Activated T-helper 1 cell treated with anti-CD3 and anti-CD28 coated beads, Interleukin-12 subunit alpha, Interleukin-12 subunit beta, Interleukin-2, Interleukin-4 antibody, amounts not matched to agents 30 ng/mL and 10 ng/mL and 1 ng/mL, durations not matched to agents 14 hours and 24 hours and 36 hours (primary cell): ENCODE data around the gene DNM1. TPM values are rescaled to one million over a fixed set of nuclear protein-coding genes. Genes with fewer than 3 reads are reported as not detected.

Experiments used
- DNase-seq: peaks from one replicate; pipeline ENCODE4 v3.0.0; 2021; ENCODE audit warnings: low spot score
- H3K27ac Mint-ChIP-seq: one replicate; pipeline ENCODE4 v1.8.0; 2021; ENCODE audit warnings: mild to moderate bottlenecking, mixed read lengths
- H3K27me3 Mint-ChIP-seq: one replicate; pipeline ENCODE4 v1.8.0; 2022; ENCODE audit warnings: mild to moderate bottlenecking, moderate library complexity, mixed read lengths; ENCODE audit not compliant: insufficient read depth
- H3K36me3 Mint-ChIP-seq: one replicate; pipeline ENCODE4 v1.8.0; 2021; ENCODE audit warnings: low read depth, mixed read lengths
- H3K4me1 Mint-ChIP-seq: one replicate; pipeline ENCODE4 v1.8.0; 2021; ENCODE audit warnings: low read depth, mixed read lengths
- H3K4me3 Mint-ChIP-seq: one replicate; pipeline ENCODE4 v1.8.0; 2021; ENCODE audit warnings: mild to moderate bottlenecking, moderate library complexity, mixed read lengths
- H3K9me3 Mint-ChIP-seq: one replicate; pipeline ENCODE4 v1.8.0; 2021; ENCODE audit warnings: mixed read lengths
- intact Hi-C: fragments of 100-400 bp; cut with micrococcal nuclease; formaldehyde crosslinking; loops from one replicate; pipeline ENCODE4 v1.15.1; 2024
- total RNA-seq: library from RNA; stranded (reverse); gene quantifications from 2 replicates; pipeline ENCODE4 v1.2.3, GENCODE V29; 2022

Gene DNM1
- total RNA-seq, 1 donor from 2014 or later = 1.4 TPM

DNA sequence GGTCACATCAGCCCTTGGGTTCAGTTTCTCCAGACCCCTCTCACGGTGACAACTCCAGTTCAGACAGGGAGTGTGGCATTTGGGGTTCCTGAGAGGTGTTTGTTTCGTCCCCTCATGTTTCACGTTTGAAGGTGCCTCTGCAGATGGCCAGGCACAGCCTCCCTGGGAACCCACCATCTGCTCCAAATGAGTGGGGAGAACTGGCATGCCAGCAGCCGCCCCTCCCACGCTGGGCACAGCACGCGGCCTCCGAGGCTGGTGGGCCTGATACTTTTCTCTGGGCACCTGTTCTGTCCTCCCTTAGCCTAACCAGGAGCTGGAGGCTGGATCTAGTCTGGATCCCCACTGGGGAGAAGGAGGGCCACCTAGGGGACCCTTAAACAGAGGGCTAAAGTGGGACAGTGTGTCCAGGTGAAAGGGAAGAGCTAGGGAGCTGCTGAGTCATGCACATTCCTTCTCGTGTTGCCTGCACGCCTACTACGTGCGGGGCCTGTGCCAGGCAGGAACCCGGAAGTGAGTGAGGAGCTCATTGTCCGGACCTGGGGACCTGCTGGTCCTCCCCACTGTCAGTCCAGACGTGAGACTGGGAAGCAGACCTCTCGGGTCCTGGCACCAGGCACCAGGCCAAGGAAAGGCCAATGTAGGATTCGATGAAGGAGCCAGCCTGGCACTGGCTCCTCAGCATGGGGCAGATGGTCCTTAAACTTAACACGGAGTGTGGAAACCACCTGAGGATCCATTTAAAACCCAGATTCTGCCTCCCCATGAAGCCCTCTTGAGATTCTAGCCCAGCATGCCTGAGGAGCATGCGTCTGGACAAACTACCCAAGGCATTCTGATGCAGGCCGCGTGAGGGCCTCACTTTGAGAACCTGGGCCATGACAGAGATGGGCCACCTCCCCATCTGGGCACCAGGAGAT lies 11.7 kb downstream of the DNM1 start:
- no peak for DNase-seq
- no peak overlapping the region for H3K27ac Mint-ChIP-seq
- intact Hi-C loops = loop anchor here (5.0 kb wide), 1 partner anchor 443 kb away; no protein-coding TSS in a partner anchor
- H3K9me3 Mint-ChIP-seq = no peaks in the 10 kb centered on the region
- peaks cover 16% of the 10 kb centered on the region for H3K27me3 Mint-ChIP-seq
- H3K36me3 Mint-ChIP-seq = no peaks in the 10 kb centered on the region
- H3K4me3 Mint-ChIP-seq = no peak overlapping the region
- peaks cover 7% of the 10 kb centered on the region for H3K4me1 Mint-ChIP-seq

- H3K4me3 Mint-ChIP-seq = no peak overlapping the region
- H3K27me3 Mint-ChIP-seq = peaks cover 12% of the 10 kb centered on the region
- no peak for DNase-seq
- no peak overlapping the region for H3K27ac Mint-ChIP-seq
- H3K36me3 Mint-ChIP-seq = no peaks in the 10 kb centered on the region
- intact Hi-C loops = loop anchor here (5.0 kb wide), 1 partner anchor 443 kb away; no protein-coding TSS in a partner anchor
- no peaks in the 10 kb centered on the region for H3K9me3 Mint-ChIP-seq
- peaks cover 7% of the 10 kb centered on the region for H3K4me1 Mint-ChIP-seq
These were observed 12.6 kb downstream of the DNM1 start for GRCh38 chr9:128215491-128216409.

DNA sequence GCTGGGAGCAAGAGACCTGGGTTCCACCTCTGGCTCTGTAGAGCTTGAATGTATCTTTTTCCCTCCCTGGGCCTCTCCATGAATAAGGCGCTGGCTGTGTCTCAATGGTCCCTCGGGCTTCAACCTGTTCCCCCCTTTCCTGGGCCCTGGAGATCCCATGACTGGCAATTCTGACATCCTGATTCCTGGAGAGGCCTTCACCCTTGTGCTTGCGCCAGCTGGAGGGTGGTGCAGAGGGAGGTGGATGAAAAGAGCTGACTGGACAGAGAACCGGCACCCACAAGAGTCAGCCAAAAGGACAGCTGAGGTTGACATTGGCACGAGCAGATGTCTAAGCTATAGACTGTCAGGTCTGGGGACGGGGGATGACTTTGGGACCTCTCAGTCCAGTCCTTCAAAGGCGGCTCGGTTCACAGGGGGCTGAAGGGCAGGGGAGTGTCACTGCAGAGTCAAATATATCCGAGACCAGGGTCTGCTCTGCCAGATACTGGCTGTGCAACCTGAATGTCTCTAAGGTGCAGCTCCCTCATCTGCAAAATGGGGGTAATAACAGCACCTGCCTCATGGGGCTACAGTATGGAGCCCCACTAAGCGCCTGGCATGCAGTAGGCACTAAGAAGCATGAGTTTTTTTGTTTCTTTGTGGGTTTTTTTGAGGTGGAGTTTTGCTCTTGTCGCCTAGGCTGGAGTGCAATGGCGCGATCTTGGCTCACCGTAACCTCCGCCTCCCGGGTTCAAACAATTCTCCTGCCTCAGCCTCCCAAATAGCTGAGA lies 13.8 kb downstream of the DNM1 start:
- no peak for DNase-seq
- Mint-ChIP-seq H3K4me1 (peaks cover 7% of the 10 kb centered on the region), H3K9me3 (no peaks in the 10 kb centered on the region), H3K27ac (no peak overlapping the region), H3K27me3 (peaks cover 8% of the 10 kb centered on the region), H3K4me3 (no peak overlapping the region), H3K36me3 (no peaks in the 10 kb centered on the region)
- intact Hi-C loops = loop anchor here (5.0 kb wide), 1 partner anchor 445 kb away; no protein-coding TSS in a partner anchor

GRCh38 chr9:128218172-128218517 lies 15.0 kb downstream of the DNM1 start:
- no peaks in the 10 kb centered on the region for H3K9me3 Mint-ChIP-seq
- DNase-seq = no peak
- peak overlapping the region; percentile 75 for H3K4me3 Mint-ChIP-seq
- intact Hi-C loops = loop anchor here (1.0 to 5.0 kb wide), 10 partner anchors 15 to 810 kb away; partner anchors contain the start of genes BBLN, CIZ1, COQ4 and DNM1
- H3K27ac Mint-ChIP-seq = peak overlapping the region; percentile 4
- H3K27me3 Mint-ChIP-seq = peaks cover 1% of the 10 kb centered on the region
- no peaks in the 10 kb centered on the region for H3K36me3 Mint-ChIP-seq
- peaks cover 7% of the 10 kb centered on the region for H3K4me1 Mint-ChIP-seq

- DNase-seq = peak; percentile 92
- intact Hi-C loops = loop anchor here (1.0 to 5.0 kb wide), 10 partner anchors 15 to 810 kb away; partner anchors contain the start of genes BBLN, CIZ1, COQ4 and DNM1
- Mint-ChIP-seq H3K4me1 (peaks cover 7% of the 10 kb centered on the region), H3K27me3 (peaks cover 1% of the 10 kb centered on the region), H3K4me3 (peak overlapping the region; percentile 75), H3K36me3 (no peaks in the 10 kb centered on the region), H3K9me3 (no peaks in the 10 kb centered on the region), H3K27ac (peak overlapping the region; percentile 4)
These were observed 15.6 kb downstream of the DNM1 start for GRCh38 chr9:128218518-128219389.

DNA sequence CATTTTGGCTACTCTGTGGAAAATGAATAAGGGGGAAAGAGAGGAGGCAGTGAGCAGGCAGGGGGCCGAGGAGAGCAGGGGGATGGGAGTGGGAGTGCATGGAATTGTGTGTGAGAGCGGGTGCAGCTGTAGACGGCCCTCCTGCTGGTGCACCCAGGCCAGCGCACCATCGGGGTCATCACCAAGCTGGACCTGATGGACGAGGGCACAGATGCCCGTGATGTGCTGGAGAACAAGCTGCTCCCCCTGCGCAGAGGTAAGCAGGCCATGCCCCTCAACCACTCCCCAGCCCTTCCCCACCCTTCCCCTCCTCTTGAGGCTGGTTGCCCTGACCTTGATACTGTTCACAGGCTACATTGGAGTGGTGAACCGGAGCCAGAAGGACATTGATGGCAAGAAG lies 16.7 kb downstream of the DNM1 start:
- intact Hi-C loops = loop anchor here (5.0 kb wide), 1 partner anchor 448 kb away; no protein-coding TSS in a partner anchor
- no peaks in the 10 kb centered on the region for H3K36me3 Mint-ChIP-seq
- H3K9me3 Mint-ChIP-seq = no peaks in the 10 kb centered on the region
- H3K27me3 Mint-ChIP-seq = peaks cover 1% of the 10 kb centered on the region
- DNase-seq = no peak
- no peak overlapping the region for H3K4me3 Mint-ChIP-seq
- no peak overlapping the region for H3K27ac Mint-ChIP-seq
- peaks cover 7% of the 10 kb centered on the region for H3K4me1 Mint-ChIP-seq

DNA sequence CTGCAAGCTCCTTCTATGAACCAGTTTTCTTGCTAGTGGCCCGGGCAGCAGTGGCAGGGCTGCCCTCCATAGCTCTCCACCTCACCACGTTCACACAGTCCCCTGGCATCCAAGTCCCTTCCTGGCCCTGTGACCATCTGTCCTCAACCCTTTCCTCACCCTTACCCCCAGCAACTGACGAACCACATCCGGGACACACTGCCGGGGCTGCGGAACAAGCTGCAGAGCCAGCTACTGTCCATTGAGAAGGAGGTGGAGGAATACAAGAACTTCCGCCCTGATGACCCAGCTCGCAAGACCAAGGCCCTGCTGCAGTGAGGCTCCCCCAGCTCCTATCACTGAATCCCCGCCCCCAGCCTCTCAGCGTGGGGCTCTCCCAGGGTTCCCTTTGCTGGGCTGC lies 18.8 kb downstream of the DNM1 start:
- peaks cover 7% of the 10 kb centered on the region for H3K4me1 Mint-ChIP-seq
- H3K27ac Mint-ChIP-seq = no peak overlapping the region
- H3K36me3 Mint-ChIP-seq = no peaks in the 10 kb centered on the region
- peaks cover 1% of the 10 kb centered on the region for H3K27me3 Mint-ChIP-seq
- no peaks in the 10 kb centered on the region for H3K9me3 Mint-ChIP-seq
- intact Hi-C loops = no loop called here
- no peak for DNase-seq
- H3K4me3 Mint-ChIP-seq = no peak overlapping the region

DNA sequence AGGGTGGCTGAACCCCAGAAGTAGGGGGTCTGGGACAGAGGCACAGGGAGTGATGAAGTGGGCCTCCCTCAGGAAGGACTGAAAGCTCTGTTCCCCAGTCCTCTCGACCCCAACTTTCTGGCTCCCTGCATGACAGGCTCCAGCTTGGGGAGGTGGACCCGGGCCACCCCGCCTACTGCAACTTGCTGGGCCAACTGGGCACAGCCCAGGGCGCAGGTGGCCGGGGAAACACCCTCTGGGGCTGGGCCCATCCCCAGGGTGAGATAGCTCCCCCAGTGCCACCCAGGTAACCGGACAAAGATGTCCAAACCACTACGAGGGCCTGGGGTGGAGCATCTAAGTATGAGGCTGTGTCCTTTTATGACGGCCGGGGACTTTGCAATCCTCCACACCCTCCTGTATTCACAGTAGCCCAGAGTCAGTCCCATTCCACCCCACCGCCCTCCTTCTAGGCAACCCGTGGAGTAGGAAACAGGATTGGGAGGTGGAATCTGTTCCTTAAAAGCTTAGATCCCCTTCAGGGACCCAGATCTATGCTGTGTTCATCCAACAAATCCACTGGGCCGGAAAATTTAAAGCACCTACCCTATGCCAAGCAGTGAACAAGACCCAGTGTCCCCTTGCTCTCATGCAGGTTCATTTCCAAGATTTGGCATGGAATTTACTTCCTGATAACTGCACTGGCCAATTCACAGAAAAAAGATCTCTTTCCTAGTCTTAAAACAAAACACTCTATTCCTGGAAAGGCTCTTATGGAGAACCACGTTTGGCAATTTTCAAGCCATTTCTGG lies 19.9 kb downstream of the DNM1 start:
- intact Hi-C loops = no loop called here
- Mint-ChIP-seq H3K4me1 (peaks cover 6% of the 10 kb centered on the region), H3K27me3 (peaks cover 1% of the 10 kb centered on the region), H3K36me3 (no peaks in the 10 kb centered on the region), H3K9me3 (no peaks in the 10 kb centered on the region), H3K4me3 (no peak overlapping the region), H3K27ac (no peak overlapping the region)
- no peak for DNase-seq

DNA sequence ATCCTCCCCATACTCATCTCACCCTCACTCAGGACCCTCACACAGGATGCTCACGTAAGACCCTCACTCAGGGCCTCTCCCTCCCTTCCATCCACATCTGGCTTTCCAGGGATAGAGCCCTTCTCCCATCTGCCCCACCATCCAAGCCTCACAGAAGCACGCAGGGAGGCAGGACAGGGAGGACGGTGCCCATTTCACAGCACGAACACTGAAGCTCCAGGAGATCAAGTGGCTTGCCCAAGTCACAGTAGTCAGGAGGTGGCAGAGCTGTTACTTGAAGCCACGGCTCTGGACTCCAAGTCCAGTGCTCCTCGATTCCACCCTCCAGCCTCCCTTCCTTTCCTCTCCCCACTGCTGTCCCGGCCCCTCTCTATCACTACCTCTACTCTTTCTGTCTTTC lies 21.7 kb downstream of the DNM1 start:
- H3K4me1 Mint-ChIP-seq = no peaks in the 10 kb centered on the region
- no peaks in the 10 kb centered on the region for H3K36me3 Mint-ChIP-seq
- peaks cover 1% of the 10 kb centered on the region for H3K27me3 Mint-ChIP-seq
- H3K27ac Mint-ChIP-seq = no peak overlapping the region
- no peak overlapping the region for H3K4me3 Mint-ChIP-seq
- intact Hi-C loops = no loop called here
- no peaks in the 10 kb centered on the region for H3K9me3 Mint-ChIP-seq
- DNase-seq = no peak

GRCh38 chr9:128225770-128226411 lies 22.7 kb downstream of the DNM1 start:
- H3K27me3 Mint-ChIP-seq = no peaks in the 10 kb centered on the region
- H3K4me1 Mint-ChIP-seq = no peaks in the 10 kb centered on the region
- intact Hi-C loops = no loop called here
- no peak for DNase-seq
- no peak overlapping the region for H3K4me3 Mint-ChIP-seq
- no peaks in the 10 kb centered on the region for H3K36me3 Mint-ChIP-seq
- no peak overlapping the region for H3K27ac Mint-ChIP-seq
- H3K9me3 Mint-ChIP-seq = no peaks in the 10 kb centered on the region

DNA sequence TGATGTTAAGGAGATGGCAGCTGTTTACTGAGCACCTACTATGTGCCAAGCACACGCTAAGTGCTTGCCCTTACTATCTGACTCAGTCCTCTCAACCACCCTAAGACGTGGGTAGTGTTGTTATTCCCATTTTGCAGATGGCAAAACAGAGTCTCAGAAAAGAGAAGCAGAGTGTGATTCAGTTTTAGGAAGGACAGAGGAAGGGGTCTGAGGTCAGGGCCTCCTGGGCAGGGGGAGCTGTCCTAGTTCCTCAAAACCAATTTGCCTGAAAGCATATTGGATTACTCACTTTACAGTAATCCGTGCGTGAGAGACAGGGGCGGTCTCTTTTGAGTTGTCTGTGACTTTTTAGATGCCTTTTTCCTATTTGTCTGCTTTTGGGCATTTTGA lies 23.2 kb downstream of the DNM1 start:
- Mint-ChIP-seq H3K9me3 (no peaks in the 10 kb centered on the region), H3K27me3 (no peaks in the 10 kb centered on the region), H3K36me3 (no peaks in the 10 kb centered on the region), H3K4me1 (no peaks in the 10 kb centered on the region), H3K27ac (no peak overlapping the region), H3K4me3 (no peak overlapping the region)
- intact Hi-C loops = no loop called here
- DNase-seq = no peak
